ENCODE measurements around the gene PPP3CA.

Gene PPP3CA

DNA sequence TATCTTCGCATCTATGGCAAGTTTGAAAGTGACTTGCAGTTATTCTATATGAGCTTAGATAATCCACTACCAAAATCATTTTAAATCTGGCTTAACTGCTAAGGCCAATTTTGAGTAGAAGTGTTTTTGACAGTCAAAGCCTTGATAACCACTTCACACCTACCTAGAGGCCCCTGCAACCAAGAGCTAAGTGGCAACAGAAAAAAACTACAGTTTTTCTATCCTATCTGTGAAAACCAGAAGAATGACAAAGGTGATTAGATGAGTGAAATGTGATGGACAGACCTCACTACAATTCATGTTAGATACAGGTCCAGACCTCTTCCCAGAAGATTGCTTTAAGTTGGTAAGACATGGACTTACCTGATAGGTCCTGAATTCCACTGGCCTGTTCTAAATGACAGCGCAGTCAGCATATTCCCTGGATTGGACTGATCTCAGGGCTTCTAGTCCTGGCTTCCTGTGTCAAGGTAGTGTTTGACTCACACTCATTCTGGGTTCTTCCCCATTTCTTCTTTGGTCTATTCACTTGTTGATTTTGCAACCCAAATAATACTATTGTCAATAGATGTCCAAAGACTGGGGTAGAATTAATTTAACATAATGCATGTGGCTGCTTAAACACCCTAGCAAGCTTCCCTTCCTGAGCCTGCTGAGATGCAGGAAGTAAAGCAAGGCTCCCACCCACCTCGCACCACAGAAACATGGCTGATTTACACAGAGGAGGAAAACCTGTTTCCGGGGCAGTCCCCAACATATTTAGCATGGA, 65.1 kb downstream of the PPP3CA start:
- H4K12ac ChIP-seq (ENCODE audit: low read depth, low read length): no peak overlapping the region
- H3K23ac ChIP-seq (ENCODE audit: low read length): no peak overlapping the region
- no peaks in the 10 kb centered on the region for H3K9me3 ChIP-seq (ENCODE audit: insufficient read depth, low read depth, low read length)
- H3K14ac ChIP-seq (ENCODE audit: low read length): no peak overlapping the region
- no peak overlapping the region for H2AK5ac ChIP-seq (ENCODE audit: low read length)
- H3K4ac ChIP-seq (ENCODE audit: low read depth, low read length): no peak overlapping the region
- H3K4me1 ChIP-seq (ENCODE audit: control insufficient read depth in 1 of 2, insufficient read depth in 2 of 2, low read length in 2 of 2): no peaks in the 10 kb centered on the region
- no peaks in the 10 kb centered on the region for H3K27me3 ChIP-seq (ENCODE audit: insufficient read depth, low read length)
- no CpG with 5 or more reads among the region's 4 CpGs for WGBS (ENCODE audit: extremely low coverage, insufficient coverage, insufficient read length)
- no peak overlapping the region for H2BK5ac ChIP-seq (ENCODE audit: low read depth, low read length, poor library complexity)
- H3K18ac ChIP-seq (ENCODE audit: low read length): no peak overlapping the region
- DNase-seq: no peak
- H3K36me3 ChIP-seq (ENCODE audit: control insufficient read depth in 1 of 2, insufficient read depth in 2 of 2, low read length in 2 of 2): no peaks in the 10 kb centered on the region
- no peaks in the 10 kb centered on the region for H3K79me1 ChIP-seq (ENCODE audit: low read length)
- no peak overlapping the region for H4K91ac ChIP-seq (ENCODE audit: low read depth, low read length)
- H2BK12ac ChIP-seq (ENCODE audit: low read length): no peak overlapping the region
- H3K9ac ChIP-seq (ENCODE audit: low read length): no peak overlapping the region
- no peak overlapping the region for H2AFZ ChIP-seq (ENCODE audit: insufficient read depth, low read length, poor library complexity)
- H3K27ac ChIP-seq (ENCODE audit: low read depth, low read length): no peak overlapping the region
- H4K8ac ChIP-seq (ENCODE audit: low read depth, low read length): no peak overlapping the region
- no peaks in the 10 kb centered on the region for H3K79me2 ChIP-seq (ENCODE audit: control insufficient read depth, insufficient read depth, low read length, poor library complexity)
- no peak overlapping the region for H3K4me3 ChIP-seq (ENCODE audit: low read depth, low read length)
- H3K4me2 ChIP-seq (ENCODE audit: low read length): no peak overlapping the region
- no peak overlapping the region for H2BK120ac ChIP-seq (ENCODE audit: insufficient read depth, low read length, poor library complexity)

DNA sequence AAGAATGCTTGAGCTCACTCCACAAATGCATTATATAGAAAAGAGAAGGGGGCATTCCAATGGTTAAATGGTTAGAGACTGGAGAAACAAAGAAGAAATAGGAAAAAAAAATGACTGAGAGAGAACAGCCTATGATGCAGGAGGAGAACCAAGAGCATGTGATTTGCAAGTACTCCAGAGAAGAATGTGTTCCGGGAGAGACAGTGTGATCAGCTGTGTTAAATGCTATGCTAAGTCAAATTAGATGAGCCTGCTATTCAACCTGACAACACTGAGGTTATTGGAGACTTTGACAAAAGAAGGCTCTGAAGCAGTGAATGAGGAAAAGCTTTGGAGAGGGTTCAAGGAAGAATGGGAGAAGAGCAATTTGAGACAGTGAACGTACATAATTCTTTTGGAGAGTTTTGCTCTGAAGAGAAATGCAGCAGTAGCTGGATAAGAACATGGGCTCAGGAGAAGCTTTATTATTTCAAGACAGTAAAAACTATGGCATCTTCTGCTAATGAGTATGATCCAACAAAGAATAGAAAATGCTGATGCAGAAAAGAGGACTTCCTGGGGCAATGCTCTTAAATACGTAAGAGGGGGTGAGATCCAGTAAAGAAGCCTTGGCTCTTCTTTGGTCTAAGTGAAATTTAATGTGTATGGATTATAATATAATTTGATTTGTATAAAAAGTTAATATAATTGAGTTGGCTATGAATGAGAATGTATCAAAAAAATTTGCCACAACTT, 66.3 kb downstream of the PPP3CA start:
- Histone ChIP-seq H3K36me3 (ENCODE audit: control insufficient read depth in 1 of 2, insufficient read depth in 2 of 2, low read length in 2 of 2) (no peaks in the 10 kb centered on the region), H2AK5ac (ENCODE audit: low read length) (no peak overlapping the region), H3K27me3 (ENCODE audit: insufficient read depth, low read length) (no peaks in the 10 kb centered on the region), H3K14ac (ENCODE audit: low read length) (no peak overlapping the region), H3K4me2 (ENCODE audit: low read length) (no peak overlapping the region), H3K18ac (ENCODE audit: low read length) (no peak overlapping the region), H3K27ac (ENCODE audit: low read depth, low read length) (no peak overlapping the region), H2BK120ac (ENCODE audit: insufficient read depth, low read length, poor library complexity) (no peak overlapping the region), H3K23ac (ENCODE audit: low read length) (no peak overlapping the region), H3K4me3 (ENCODE audit: low read depth, low read length) (no peak overlapping the region), H3K4me1 (ENCODE audit: control insufficient read depth in 1 of 2, insufficient read depth in 2 of 2, low read length in 2 of 2) (no peaks in the 10 kb centered on the region), H3K9me3 (ENCODE audit: insufficient read depth, low read depth, low read length) (no peaks in the 10 kb centered on the region), H4K91ac (ENCODE audit: low read depth, low read length) (no peak overlapping the region), H2BK12ac (ENCODE audit: low read length) (no peak overlapping the region), H3K79me2 (ENCODE audit: control insufficient read depth, insufficient read depth, low read length, poor library complexity) (no peaks in the 10 kb centered on the region), H4K8ac (ENCODE audit: low read depth, low read length) (no peak overlapping the region), H2AFZ (ENCODE audit: insufficient read depth, low read length, poor library complexity) (no peak overlapping the region), H3K4ac (ENCODE audit: low read depth, low read length) (no peak overlapping the region), H3K9ac (ENCODE audit: low read length) (no peak overlapping the region), H2BK5ac (ENCODE audit: low read depth, low read length, poor library complexity) (no peak overlapping the region), H3K79me1 (ENCODE audit: low read length) (no peaks in the 10 kb centered on the region), H4K12ac (ENCODE audit: low read depth, low read length) (no peak overlapping the region)
- WGBS (ENCODE audit: extremely low coverage, insufficient coverage, insufficient read length): no CpG with 5 or more reads among the region's 3 CpGs
- no peak for DNase-seq

DNA sequence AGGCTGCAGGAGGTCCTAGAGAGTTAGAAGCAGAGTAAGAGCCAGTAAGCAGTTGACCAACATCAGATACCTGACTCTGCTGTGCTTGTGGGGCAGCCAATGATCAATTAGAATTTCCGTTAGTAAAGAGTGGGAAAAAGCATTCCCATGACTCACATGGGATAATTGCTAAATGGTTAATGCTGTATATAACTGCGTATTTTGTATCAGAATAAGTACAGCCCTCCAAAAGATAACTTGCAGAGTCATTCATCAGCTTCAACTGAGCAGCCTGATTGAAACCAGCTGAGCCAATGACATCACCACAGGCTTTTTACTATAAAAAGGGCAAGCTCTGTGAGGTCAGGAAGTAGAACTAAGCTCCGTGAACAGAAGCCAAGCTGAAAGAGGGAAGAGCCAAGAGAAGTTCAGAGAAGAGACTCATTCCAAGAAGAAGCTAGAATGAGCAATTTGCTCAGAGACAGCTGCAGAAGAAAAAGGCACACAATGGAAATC, 67.9 kb downstream of the PPP3CA start:
- Histone ChIP-seq H3K79me1 (ENCODE audit: low read length) (no peaks in the 10 kb centered on the region), H2BK5ac (ENCODE audit: low read depth, low read length, poor library complexity) (no peak overlapping the region), H3K79me2 (ENCODE audit: control insufficient read depth, insufficient read depth, low read length, poor library complexity) (no peaks in the 10 kb centered on the region), H3K18ac (ENCODE audit: low read length) (no peak overlapping the region), H2AFZ (ENCODE audit: insufficient read depth, low read length, poor library complexity) (no peak overlapping the region), H3K4me2 (ENCODE audit: low read length) (no peak overlapping the region), H3K27me3 (ENCODE audit: insufficient read depth, low read length) (no peaks in the 10 kb centered on the region), H3K14ac (ENCODE audit: low read length) (no peak overlapping the region), H3K9ac (ENCODE audit: low read length) (no peak overlapping the region), H4K12ac (ENCODE audit: low read depth, low read length) (no peak overlapping the region), H3K36me3 (ENCODE audit: control insufficient read depth in 1 of 2, insufficient read depth in 2 of 2, low read length in 2 of 2) (no peaks in the 10 kb centered on the region), H2BK12ac (ENCODE audit: low read length) (no peak overlapping the region), H4K91ac (ENCODE audit: low read depth, low read length) (no peak overlapping the region), H3K4me1 (ENCODE audit: control insufficient read depth in 1 of 2, insufficient read depth in 2 of 2, low read length in 2 of 2) (no peaks in the 10 kb centered on the region), H3K27ac (ENCODE audit: low read depth, low read length) (no peak overlapping the region), H3K4me3 (ENCODE audit: low read depth, low read length) (no peak overlapping the region), H2BK120ac (ENCODE audit: insufficient read depth, low read length, poor library complexity) (no peak overlapping the region), H3K9me3 (ENCODE audit: insufficient read depth, low read depth, low read length) (no peaks in the 10 kb centered on the region), H3K4ac (ENCODE audit: low read depth, low read length) (no peak overlapping the region), H2AK5ac (ENCODE audit: low read length) (no peak overlapping the region), H4K8ac (ENCODE audit: low read depth, low read length) (no peak overlapping the region), H3K23ac (ENCODE audit: low read length) (no peak overlapping the region)
- DNase-seq: peak in 1 of 2 donors; percentile 35
- WGBS (ENCODE audit: extremely low coverage, insufficient coverage, insufficient read length): no CpG with 5 or more reads among the region's 3 CpGs

DNA sequence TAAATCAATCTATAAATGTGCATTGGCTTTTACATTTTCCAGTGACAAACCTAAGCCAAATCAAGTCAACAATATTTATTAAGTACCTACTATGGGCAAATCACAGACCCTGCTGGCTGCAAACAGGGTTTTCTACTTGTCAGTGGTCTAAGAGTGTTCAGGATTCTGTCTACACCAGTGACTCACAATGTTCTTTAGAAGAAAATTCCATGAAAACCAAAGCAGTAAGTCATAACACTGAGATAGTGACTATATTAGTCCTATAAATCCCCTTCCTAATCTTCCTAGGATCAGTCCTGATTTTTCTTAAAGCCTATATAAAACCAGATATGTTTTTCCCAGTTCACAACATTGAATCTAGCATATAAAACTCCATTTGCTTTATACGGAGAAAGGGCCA, 69.7 kb downstream of the PPP3CA start:
- H3K27ac ChIP-seq (ENCODE audit: low read depth, low read length): no peak overlapping the region
- no peak overlapping the region for H3K14ac ChIP-seq (ENCODE audit: low read length)
- no peak overlapping the region for H2BK12ac ChIP-seq (ENCODE audit: low read length)
- no peak overlapping the region for H4K8ac ChIP-seq (ENCODE audit: low read depth, low read length)
- H3K4ac ChIP-seq (ENCODE audit: low read depth, low read length): no peak overlapping the region
- no peak overlapping the region for H3K9ac ChIP-seq (ENCODE audit: low read length)
- WGBS (ENCODE audit: extremely low coverage, insufficient coverage, insufficient read length): no CpG with 5 or more reads among the region's 1 CpG
- H3K4me3 ChIP-seq (ENCODE audit: low read depth, low read length): no peak overlapping the region
- no peaks in the 10 kb centered on the region for H3K4me1 ChIP-seq (ENCODE audit: control insufficient read depth in 1 of 2, insufficient read depth in 2 of 2, low read length in 2 of 2)
- no peak overlapping the region for H2BK120ac ChIP-seq (ENCODE audit: insufficient read depth, low read length, poor library complexity)
- DNase-seq: peak; percentile 24 to 73
- H3K79me1 ChIP-seq (ENCODE audit: low read length): no peaks in the 10 kb centered on the region
- no peak overlapping the region for H4K12ac ChIP-seq (ENCODE audit: low read depth, low read length)
- H3K36me3 ChIP-seq (ENCODE audit: control insufficient read depth in 1 of 2, insufficient read depth in 2 of 2, low read length in 2 of 2): no peaks in the 10 kb centered on the region
- no peak overlapping the region for H3K23ac ChIP-seq (ENCODE audit: low read length)
- no peak overlapping the region for H2AFZ ChIP-seq (ENCODE audit: insufficient read depth, low read length, poor library complexity)
- no peaks in the 10 kb centered on the region for H3K27me3 ChIP-seq (ENCODE audit: insufficient read depth, low read length)
- H3K9me3 ChIP-seq (ENCODE audit: insufficient read depth, low read depth, low read length): no peaks in the 10 kb centered on the region
- no peak overlapping the region for H2BK5ac ChIP-seq (ENCODE audit: low read depth, low read length, poor library complexity)
- H3K4me2 ChIP-seq (ENCODE audit: low read length): no peak overlapping the region
- no peak overlapping the region for H4K91ac ChIP-seq (ENCODE audit: low read depth, low read length)
- no peak overlapping the region for H3K18ac ChIP-seq (ENCODE audit: low read length)
- no peak overlapping the region for H2AK5ac ChIP-seq (ENCODE audit: low read length)
- H3K79me2 ChIP-seq (ENCODE audit: control insufficient read depth, insufficient read depth, low read length, poor library complexity): no peaks in the 10 kb centered on the region
